H54 (cell line): ENCODE measurements around the gene TMEFF2.
"Not testable (repeated sequence)": the region's sequence is repeated elsewhere in the genome, so short reads cannot be mapped to it uniquely, and the experiment has no call there.

Source experiments
- DNase-seq: peaks from one replicate; pipeline ENCODE4 v3.0.0; 2011; ENCODE audit warnings: low spot score, mixed read lengths; ENCODE audit not compliant: insufficient read length
- FAIRE-seq: peaks from 3 replicates; lab custom pipeline; 2011; peaks lifted over from hg19 to GRCh38; lab: Jason Lieb, UNC
- POLR2A ChIP-seq: IDR thresholded peaks from 2 replicates; pipeline ENCODE4 v1.6.1; 2011; ENCODE audit warnings: low read depth, mild to moderate bottlenecking, low read length

Gene TMEFF2

GRCh38 chr2:192157776-192158175 is 37.0 kb downstream of the TMEFF2 start:
- TF ChIP-seq POLR2A = no peak
- DNase-seq (no peak), FAIRE-seq (no peak)

GRCh38 chr2:192155511-192156118 is 39.1 kb downstream of the TMEFF2 start:
- DNase-seq = no peak
- no peak for FAIRE-seq
- TF ChIP-seq POLR2A = no peak

GRCh38 chr2:192153561-192153960 is 41.2 kb downstream of the TMEFF2 start:
- DNase-seq = no peak
- no peak for FAIRE-seq

GRCh38 chr2:192151853-192152252 is 42.9 kb downstream of the TMEFF2 start:
- no peak for TF ChIP-seq POLR2A
- FAIRE-seq (peak; percentile 91), DNase-seq (no peak)

More at GRCh38 chr2:192153561-192153960, 41.2 kb downstream of the TMEFF2 start:
- TF ChIP-seq POLR2A = no peak

DNA sequence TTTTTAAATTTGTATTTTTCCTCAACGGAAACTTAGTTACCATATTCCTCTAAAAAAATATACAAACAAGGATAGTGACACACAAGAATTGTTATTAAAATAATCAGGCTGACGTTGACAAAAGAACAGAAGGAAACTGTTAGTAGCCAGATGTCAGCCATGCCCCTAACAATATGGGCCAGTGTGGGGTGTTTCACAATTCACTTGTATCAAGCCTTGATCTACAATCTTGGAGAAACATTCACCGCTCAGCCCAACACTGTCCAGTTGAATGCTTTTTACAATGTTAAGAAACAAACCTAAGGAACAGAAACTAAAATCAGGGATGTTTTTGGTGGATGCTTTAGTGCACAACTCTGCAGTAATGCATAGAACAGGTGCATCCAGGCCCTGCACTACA is 44.6 kb downstream of the TMEFF2 start:
- DNase-seq = no peak
- FAIRE-seq = no peak
- no peak for TF ChIP-seq POLR2A

DNA sequence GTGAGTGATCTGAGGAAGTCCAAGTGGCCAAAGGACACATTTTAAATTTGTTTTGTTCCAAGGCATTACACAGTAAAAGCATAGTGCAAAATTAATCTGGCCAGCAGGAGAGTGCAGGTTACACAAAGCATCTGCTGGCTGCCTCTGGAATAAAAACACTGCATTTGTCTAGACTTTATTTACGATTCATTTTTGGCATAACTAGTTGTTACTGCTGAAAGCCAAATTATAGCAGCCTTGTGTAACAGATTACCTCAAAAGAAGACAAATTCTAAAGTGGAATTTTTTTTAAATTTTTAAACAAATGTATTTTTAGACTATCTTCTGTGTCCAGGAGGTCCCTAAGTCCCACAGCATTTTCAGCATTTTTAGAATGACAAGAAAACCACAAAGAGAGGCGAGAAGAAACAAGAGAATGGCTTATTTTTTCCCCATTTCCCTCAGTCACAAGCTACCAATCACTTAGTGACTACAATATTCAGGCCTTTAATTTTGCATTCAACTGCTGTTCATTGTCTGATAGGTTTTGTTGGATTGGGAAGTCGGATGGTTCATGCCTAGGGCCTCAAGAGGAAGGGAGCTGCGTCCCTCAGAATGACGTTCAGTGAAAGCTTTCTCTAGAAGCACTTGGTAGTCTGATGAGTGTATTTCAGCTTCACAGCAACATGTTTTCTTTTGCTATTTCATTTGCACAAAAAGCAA is 46.0 kb downstream of the TMEFF2 start:
- DNase-seq (no peak), FAIRE-seq (no peak)
- TF ChIP-seq POLR2A = no peak

DNA sequence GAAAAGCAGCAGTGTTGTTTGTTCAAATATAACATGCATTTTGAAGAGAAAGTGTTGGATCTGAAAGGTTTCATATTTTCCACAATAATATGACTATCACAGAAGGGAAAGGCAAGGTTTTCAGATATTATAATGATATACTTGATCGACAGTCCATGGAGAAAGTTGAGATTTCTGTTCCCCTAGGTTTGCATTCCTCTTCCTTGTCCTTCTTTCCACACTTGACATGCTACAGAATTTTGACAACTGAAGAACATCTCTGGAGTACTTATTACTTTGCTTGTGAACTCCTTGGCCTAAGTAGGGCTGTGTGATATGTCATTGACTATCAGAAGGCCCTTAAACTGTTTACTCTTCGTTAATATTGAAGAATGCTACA is 46.5 kb downstream of the TMEFF2 start:
- DNase-seq = no peak
- no peak for TF ChIP-seq POLR2A
- no peak for FAIRE-seq

DNA sequence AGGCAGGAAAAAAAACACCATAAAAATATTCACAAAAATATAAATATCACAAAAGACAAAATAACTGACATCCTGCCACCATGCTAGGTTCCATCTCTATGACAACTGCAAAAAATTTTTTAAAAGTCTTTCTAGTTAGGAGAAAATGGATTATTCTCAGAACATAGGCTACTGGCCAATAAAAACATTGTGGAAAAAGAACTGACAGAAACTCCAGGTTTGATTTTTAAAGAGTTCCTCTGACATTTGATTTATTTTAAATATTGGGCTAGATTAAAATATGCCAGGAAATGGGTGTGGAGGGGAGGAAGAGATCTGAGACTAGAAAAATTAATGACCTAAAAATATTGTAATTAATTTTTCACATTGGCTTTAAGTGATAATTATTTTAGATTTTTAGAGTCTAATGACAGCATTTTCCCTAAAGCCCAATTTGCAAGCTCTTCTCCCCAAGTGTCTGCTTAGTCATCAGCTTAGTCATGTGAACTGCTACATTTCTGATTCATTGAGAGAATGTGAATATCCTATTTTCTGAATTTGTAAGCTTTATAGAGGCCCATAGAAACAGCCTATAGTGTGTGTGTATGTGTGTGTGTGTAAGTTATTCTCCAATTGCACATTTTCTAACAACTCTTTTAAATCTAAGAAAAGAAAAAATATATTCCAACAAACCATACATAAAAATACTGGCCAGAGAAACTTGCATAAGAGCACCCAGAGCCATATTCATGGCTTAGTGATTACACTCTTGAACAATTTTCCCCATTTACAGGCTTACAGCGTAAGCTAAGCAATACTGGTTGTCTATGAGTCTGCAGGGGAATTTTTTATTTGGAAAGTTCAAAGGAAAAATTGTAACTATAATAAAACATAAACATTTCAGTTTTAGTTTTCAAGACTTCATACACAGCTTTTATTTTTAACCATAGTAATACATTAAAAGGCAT is 48.4 kb downstream of the TMEFF2 start:
- DNase-seq = no peak
- no peak for TF ChIP-seq POLR2A
- peak; percentile 96 for FAIRE-seq

- no peak for FAIRE-seq
- DNase-seq = no peak
- no peak for TF ChIP-seq POLR2A
Measured at GRCh38 chr2:192145496-192145895, 49.2 kb downstream of the TMEFF2 start.

DNA sequence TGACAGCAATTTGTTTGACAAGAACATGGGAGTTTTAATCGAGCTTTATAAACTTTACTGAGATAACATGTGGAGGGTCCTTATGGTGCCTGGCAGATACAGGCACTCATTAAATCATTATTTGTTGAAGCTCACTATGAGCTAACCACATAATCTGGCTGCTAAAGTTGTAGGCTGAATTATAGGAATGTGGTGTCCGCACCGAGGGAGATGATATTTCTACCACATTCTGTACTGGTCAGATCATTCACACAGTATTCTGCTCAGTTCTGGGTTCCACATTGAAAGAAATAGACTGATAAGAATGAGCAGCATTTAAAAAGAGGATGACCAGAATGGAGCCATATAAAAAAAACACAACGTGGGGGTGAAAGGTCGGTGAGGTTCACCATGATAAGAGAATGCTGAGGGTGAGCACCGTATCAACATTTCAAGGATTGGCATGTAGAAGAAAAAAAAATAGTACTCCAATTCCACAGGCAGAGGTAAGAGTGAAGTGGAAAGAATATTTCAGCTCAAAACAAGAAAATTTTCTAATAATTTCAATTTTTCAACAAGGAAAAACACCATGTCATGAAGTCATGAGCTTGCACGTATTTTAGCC is 54.4 kb downstream of the TMEFF2 start:
- no peak for DNase-seq
- no peak for FAIRE-seq
- TF ChIP-seq POLR2A = no peak

GRCh38 chr2:192139813-192140212 is 54.9 kb downstream of the TMEFF2 start:
- DNase-seq = no peak
- no peak for TF ChIP-seq POLR2A
- no peak for FAIRE-seq

- no peak for TF ChIP-seq POLR2A
- peak; percentile 45 for FAIRE-seq
- DNase-seq = no peak
Measured at GRCh38 chr2:192137451-192137850, 57.3 kb downstream of the TMEFF2 start.

GRCh38 chr2:192132604-192133003 is 62.1 kb downstream of the TMEFF2 start:
- not testable (repeated sequence) for DNase-seq, FAIRE-seq

GRCh38 chr2:192130312-192130711 is 64.4 kb downstream of the TMEFF2 start:
- DNase-seq, FAIRE-seq: not testable (repeated sequence)

GRCh38 chr2:192128655-192129054 is 66.1 kb downstream of the TMEFF2 start:
- TF ChIP-seq POLR2A = no peak
- DNase-seq = no peak
- no peak for FAIRE-seq
